ENCODE measurements around the gene TF. TPM values are rescaled to one million over a fixed set of nuclear protein-coding genes. Genes with fewer than 3 reads are reported as not detected.

Gene TF
- polyA plus RNA-seq, 1 donor (not counting 4 experiments of a cell fraction or from before 2014, with no cell fraction given): 0.30 TPM

DNA sequence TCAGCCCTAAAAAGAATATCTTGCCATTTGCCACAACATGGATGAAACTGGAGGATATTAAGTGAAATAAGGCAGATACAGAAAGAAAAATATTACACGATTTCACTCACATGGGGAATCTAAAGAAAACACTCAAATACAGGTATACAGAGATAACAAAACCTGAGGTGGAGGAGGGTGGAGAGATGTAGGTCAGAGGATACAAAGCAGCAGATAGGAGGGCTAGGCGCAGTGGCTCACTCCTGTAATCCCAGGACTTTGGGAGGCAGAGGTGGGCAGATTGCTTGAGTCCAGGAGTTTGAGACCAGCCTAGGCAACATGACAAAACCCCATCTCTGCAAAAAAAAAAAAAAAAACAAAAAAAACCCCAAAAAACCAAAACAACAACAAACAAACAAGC is 36.3 kb downstream of the TF start:
- FAIRE-seq (no peak), DNase-seq (ENCODE audit: low read depth, low spot score) (no peak)
- Histone ChIP-seq H3K27me3 (ENCODE audit: control insufficient read depth, extremely low read depth, insufficient read depth, low read length) (peaks cover 9% of the 10 kb centered on the region), H3K4me1 (ENCODE audit: control insufficient read depth, extremely low read depth, insufficient read depth, low read length) (peaks cover 3% of the 10 kb centered on the region), H3K4me2 (ENCODE audit: control insufficient read depth, extremely low read depth, insufficient read depth, low read depth, low read length) (no peak overlapping the region), H4K20me1 (ENCODE audit: control insufficient read depth, extremely low read depth, insufficient read depth, low read length) (no peaks in the 10 kb centered on the region), H3K27ac (ENCODE audit: control insufficient read depth, insufficient read depth, low read length) (no peak overlapping the region), H3K79me2 (ENCODE audit: control insufficient read depth, insufficient read depth, low read length) (no peaks in the 10 kb centered on the region), H3K9me1 (ENCODE audit: control insufficient read depth, extremely low read depth, insufficient read depth, low read length) (no peaks in the 10 kb centered on the region), H3K9ac (ENCODE audit: control insufficient read depth, extremely low read depth, insufficient read depth, low read length) (no peak overlapping the region), H2AFZ (ENCODE audit: control insufficient read depth, low read length) (no peak overlapping the region), H3K36me3 (ENCODE audit: control insufficient read depth in 2 of 2, extremely low read depth in 1 of 2, insufficient read depth in 2 of 2, low read length in 2 of 2) (no peaks in the 10 kb centered on the region), H3K9me3 (ENCODE audit: control insufficient read depth, low read depth, low read length) (no peaks in the 10 kb centered on the region), H3K4me3 (ENCODE audit: control insufficient read depth in 2 of 3, extremely low read depth in 1 of 3, insufficient read depth in 2 of 3, low read depth in 1 of 3, low read length in 3 of 3) (no peak overlapping the region)
- TF ChIP-seq EZH2 (IDR thresholded peaks at IDR 0.05; ENCODE audit: low read length) (no peak), CTCF (optimal IDR thresholded peaks at IDR 0.05 in 1 of 3, IDR thresholded peaks at IDR 0.05 in 1 of 3, conservative IDR thresholded peaks at IDR 0.05 in 1 of 3; ENCODE audit: extremely low read depth in 1 of 3, insufficient read depth in 2 of 3, low read length in 3 of 3) (no peak)
- dilution Hi-C loops (cut with MboI; ENCODE audit: extremely low pct_ligation_motif_present, low sequenced_read_pairs): no loop called here

DNA sequence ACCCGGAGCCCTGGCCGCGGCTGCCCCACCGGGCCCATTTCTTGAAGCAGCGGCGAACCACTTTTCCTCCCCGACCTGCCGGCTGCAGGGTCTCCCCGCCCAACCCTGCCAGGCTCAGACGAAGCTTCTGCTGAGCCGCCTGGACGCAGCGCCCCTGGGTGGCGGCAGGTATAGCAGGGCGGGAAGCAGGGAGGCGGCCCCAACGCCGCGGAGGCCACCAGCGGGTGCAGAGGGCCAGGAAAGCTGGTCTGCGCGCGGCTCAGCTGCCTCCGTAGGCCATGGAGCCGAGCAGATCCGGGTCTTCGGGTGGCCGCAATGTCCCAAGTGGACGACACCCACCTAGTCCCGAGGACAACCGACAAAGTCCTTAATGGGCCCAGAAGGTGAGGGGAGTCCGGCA is 37.6 kb downstream of the TF start:
- dilution Hi-C loops (cut with MboI; ENCODE audit: extremely low pct_ligation_motif_present, low sequenced_read_pairs): no loop called here
- Histone ChIP-seq H3K4me1 (ENCODE audit: control insufficient read depth, extremely low read depth, insufficient read depth, low read length) (no peaks in the 10 kb centered on the region), H3K27me3 (ENCODE audit: control insufficient read depth, extremely low read depth, insufficient read depth, low read length) (peaks cover 4% of the 10 kb centered on the region), H3K4me2 (ENCODE audit: control insufficient read depth, extremely low read depth, insufficient read depth, low read depth, low read length) (no peak overlapping the region), H3K79me2 (ENCODE audit: control insufficient read depth, insufficient read depth, low read length) (no peaks in the 10 kb centered on the region), H3K27ac (ENCODE audit: control insufficient read depth, insufficient read depth, low read length) (no peak overlapping the region), H3K36me3 (ENCODE audit: control insufficient read depth in 2 of 2, extremely low read depth in 1 of 2, insufficient read depth in 2 of 2, low read length in 2 of 2) (no peaks in the 10 kb centered on the region), H2AFZ (ENCODE audit: control insufficient read depth, low read length) (no peak overlapping the region), H3K9ac (ENCODE audit: control insufficient read depth, extremely low read depth, insufficient read depth, low read length) (no peak overlapping the region), H3K9me3 (ENCODE audit: control insufficient read depth, low read depth, low read length) (no peaks in the 10 kb centered on the region), H3K9me1 (ENCODE audit: control insufficient read depth, extremely low read depth, insufficient read depth, low read length) (no peaks in the 10 kb centered on the region), H3K4me3 (ENCODE audit: control insufficient read depth in 2 of 3, extremely low read depth in 1 of 3, insufficient read depth in 2 of 3, low read depth in 1 of 3, low read length in 3 of 3) (no peak overlapping the region), H4K20me1 (ENCODE audit: control insufficient read depth, extremely low read depth, insufficient read depth, low read length) (no peaks in the 10 kb centered on the region)
- FAIRE-seq: no peak
- TF ChIP-seq CTCF (optimal IDR thresholded peaks at IDR 0.05 in 1 of 3, IDR thresholded peaks at IDR 0.05 in 1 of 3, conservative IDR thresholded peaks at IDR 0.05 in 1 of 3; ENCODE audit: extremely low read depth in 1 of 3, insufficient read depth in 2 of 3, low read length in 3 of 3) (no peak), EZH2 (IDR thresholded peaks at IDR 0.05; ENCODE audit: low read length) (no peak)
- no peak for DNase-seq (ENCODE audit: low read depth, low spot score)
